NCI-H82 (cell line): Measurements from ENCODE around the gene HELZ.
A peak's percentile ranks its signal among the peaks of the same experiment; 100 is the strongest.
"Not testable (repeated sequence)": the region's sequence is repeated elsewhere in the genome, so short reads cannot be mapped to it uniquely, and the experiment has no call there.

Experiments used
- DNase-seq: peaks from one replicate; lab custom pipeline; 2025; lab: John Stamatoyannopoulos, UW

Gene HELZ

DNA sequence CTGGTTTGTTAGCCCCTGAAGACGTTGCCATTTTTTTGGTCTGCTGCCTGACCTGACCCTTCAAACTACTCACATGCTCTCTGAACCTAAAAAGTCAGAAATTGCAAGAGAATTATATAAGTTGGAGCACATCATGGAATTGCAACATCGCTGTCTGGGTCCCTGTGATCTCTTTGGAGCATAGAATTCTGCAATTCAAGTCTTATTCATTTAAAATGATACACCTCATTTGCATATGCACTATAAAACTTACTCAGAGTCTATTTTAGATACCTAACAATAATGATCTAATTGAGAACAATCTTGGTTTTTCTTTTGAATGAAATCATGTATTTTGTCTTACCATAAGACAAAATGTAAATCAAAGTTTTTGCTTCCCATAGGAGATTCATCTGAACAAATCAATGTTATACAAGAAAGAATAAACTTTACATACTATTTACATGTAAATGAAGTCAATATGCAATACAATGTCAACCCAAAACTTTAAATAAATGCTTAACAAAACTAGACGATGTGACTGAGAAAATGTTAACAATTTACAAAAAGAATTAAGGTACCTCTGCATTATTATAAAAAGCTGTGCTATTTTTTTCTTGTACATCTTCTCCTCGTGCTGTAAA is 99.7 kb downstream of the HELZ start:
- DNase-seq = no peak

- DNase-seq = no peak
These were observed 101.7 kb downstream of the HELZ start for GRCh38 chr17:67143318-67143717.

DNA sequence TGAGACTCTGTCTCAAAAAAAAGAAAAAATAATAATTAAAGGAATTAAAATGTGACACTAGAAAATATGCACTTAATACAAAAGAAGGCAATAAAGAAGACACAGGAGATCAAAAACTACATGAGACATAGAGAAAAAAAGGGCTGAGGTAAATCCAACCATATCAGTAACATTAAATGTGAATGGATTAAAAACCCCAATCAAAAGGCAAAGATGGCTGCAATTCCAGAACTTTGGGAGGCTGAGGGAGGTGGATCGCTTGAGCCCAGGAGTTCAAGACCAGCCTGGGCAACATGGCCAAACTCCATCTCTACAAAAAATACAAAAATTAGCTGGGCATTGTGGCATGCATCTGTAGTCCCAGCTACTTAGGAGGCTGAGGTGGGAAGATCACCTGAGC is 103.0 kb downstream of the HELZ start:
- DNase-seq = not testable (repeated sequence)

DNA sequence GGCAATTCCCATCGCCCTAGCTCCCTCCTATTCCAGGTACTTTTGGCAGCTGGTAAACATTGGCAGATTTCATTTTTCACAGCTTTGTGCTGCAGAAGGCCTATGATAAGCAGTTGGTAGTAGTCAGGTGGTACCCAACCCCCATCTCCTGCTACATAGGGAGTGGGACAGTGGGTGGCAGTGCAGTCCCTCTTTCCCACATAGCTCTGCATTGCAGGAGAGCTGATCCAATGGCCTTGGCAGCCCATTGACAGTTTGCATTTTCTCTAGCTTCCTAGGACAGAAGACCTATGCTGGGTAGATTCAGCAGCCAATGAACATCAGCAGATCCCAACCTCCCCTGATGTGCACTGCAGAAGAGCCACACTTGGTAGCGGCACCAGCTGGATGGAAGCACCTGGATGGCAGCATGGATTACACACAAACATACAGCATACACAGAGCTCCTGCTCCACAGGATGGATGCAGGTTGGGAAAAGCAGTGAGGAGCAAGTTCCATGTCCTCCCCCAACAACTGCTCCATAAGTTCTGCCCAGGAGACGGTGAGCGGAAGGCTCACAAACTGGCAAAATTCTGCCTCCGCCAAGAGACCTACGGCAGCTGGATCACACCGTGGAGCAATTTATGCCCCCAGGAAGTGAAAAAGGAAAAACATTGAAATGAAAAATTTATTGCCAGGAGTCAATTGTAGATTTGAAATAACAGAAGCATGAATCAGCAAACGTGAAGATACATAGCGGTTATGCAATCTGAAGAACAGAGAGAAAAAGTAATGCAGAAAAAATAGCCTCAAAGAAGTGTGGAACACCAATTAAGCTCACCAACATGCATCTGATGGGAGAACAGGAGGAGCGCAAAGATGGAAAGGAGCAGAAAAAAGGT is 105.0 kb downstream of the HELZ start:
- peak; percentile 28 for DNase-seq

GRCh38 chr17:67139289-67139688 is 105.7 kb downstream of the HELZ start:
- DNase-seq = no peak

GRCh38 chr17:67138392-67138791 is 106.6 kb downstream of the HELZ start:
- no peak for DNase-seq

GRCh38 chr17:67137860-67138259 is 107.1 kb downstream of the HELZ start:
- DNase-seq = no peak

GRCh38 chr17:67137026-67137370 is 108.0 kb downstream of the HELZ start:
- DNase-seq = no peak

DNA sequence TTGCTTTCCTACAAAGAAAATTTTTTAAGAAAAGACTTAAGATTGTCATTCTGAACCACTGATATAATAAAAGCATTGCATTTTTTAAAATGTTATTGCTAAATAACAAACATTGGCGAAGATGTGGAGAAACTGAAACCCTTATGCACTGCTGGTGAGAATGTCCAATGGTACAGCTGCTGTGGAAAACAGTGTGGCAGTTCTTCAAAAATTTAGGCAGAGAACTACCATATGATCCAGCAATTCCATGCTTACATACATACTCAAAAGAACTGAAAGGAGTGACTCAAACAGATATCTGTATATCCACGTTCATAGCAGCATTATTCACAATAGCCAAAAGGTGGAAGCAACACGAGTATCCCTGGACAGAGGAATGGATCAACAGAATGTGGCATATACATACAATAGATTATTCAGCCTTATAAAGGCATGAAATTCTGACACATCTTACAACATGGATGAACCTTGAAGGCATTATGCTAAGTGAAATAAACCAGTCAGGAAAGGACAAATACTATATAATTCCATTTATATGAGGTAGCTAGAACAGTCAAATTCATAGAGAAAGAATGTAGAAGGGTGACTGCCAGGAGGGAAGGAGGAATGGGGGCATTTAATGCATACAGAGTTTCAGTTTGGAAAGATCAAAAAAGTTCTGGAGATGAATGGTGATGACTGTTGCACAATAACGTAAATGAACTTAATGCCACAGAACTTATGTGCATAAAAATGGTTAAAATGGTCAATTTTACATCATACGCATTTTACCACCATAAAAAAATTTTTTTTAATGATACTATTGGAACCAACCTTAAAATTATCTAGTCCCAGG is 108.6 kb downstream of the HELZ start:
- no peak for DNase-seq

GRCh38 chr17:67133161-67133560 is 111.8 kb downstream of the HELZ start:
- DNase-seq = no peak

- DNase-seq = peak; percentile 10
These were observed 112.6 kb downstream of the HELZ start for GRCh38 chr17:67132366-67132765.

GRCh38 chr17:67130768-67131167 is 114.2 kb downstream of the HELZ start:
- DNase-seq = no peak

- no peak for DNase-seq
These were observed 115.7 kb downstream of the HELZ start for GRCh38 chr17:67129283-67129682.

DNA sequence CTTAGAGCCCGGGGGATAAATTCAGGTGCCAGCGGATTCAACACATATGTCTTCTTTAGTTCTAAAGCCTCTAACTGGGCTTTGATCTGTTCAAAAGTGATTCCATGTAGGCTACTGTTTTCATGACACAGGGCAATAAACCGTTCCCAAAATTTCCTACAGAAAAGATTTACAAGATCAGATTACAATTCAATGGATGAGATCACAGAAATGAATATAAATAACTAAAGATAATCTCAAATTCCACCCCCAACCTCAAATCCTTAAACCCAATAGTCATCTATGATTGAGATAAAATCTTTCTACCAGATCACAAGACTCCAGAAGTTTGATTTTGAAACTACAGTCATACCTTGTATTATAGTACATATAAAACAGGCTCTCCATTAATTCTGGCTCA is 116.3 kb downstream of the HELZ start:
- no peak for DNase-seq

- DNase-seq = no peak
These were observed 117.1 kb downstream of the HELZ start for GRCh38 chr17:67127925-67128324.

DNA sequence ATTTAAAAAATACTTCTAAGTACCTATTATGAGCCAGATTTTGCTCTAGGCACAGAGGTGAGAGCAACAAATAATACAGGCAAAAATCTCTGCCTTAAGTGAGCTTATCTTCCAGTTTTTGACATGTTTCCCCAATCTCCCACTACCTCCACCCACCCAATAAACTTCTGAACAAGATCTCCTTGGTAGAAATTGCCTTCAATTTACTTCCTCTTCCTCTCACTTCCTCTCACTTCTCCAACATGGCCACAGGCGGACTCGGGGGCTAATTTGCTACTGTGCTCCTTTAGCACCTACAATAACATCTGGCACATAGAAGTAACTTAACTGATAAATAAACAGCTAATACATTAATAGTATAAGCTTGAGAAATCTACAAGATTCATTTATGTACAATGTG is 118.0 kb downstream of the HELZ start:
- no peak for DNase-seq

- not testable (repeated sequence) for DNase-seq
These were observed 118.5 kb downstream of the HELZ start for GRCh38 chr17:67126543-67126942.

DNA sequence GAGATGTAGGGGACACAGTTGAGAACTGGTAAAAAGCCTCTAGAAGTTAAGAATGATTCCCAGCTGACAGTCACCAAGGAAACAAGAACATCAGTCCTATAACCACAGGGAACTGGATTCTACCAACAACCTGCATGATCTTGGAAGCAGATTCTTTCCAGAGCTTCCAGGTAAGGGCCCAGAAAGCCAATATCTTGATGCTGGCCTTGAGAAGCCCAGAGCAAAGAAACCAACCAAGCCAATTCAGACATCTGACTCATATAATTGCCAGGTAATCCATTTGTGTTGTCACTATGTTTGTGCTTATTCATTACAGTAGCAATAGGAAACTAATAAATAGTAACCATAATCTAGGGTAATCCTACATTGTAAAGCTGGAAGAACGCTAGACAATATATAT is 119.1 kb downstream of the HELZ start:
- DNase-seq = no peak

- DNase-seq = peak; percentile 85
These were observed 119.6 kb downstream of the HELZ start for GRCh38 chr17:67125417-67125816.

DNA sequence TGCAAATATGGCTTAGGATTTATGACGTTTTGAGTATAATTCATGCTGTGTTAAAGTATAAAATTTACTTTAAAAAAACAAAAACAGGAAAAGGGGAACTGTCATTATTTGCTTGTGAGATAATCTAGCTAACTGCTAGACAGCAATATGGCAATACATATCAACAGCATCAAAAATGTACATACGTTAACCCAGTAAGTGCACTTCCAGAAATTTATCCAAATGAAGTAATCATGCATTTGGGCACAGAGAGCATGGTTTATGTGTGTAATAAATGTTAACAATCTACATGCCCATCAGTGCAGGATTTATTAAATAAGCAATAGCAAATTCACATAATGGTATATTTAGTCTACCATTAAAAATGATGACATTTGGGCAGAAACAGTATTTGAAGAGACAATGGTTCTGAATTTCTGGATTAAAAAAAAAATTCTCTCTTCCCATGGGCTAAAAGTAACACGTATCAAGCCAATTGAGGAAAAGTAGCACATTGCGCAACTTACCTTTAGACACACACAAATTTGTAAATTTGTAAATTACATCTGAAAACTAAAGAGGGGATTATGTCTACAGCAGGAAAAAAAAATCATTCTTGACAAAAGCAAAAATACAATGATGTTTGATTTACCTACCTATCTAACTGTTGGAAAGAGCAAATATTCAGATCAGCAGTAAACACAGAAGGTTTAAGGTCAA is 120.4 kb downstream of the HELZ start:
- no peak for DNase-seq

DNA sequence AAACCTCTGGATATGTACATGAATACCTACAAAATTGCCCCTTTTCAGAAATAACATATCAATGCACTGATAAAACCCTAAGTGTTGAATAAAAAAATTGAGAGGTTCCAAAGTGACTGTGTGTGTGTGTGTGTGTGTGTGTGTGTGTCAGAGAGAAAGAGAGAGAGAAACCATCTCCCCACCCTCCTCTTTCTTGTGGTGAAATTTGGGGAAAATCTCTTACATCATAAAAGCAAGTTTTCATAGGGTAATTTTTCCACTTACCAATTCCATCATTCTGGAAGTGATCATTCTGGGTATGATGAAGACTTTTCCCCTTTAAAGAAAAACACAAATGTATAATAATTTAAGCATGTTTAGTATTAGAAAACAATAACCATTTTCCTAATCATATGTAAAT is 121.3 kb downstream of the HELZ start:
- DNase-seq = no peak

DNA sequence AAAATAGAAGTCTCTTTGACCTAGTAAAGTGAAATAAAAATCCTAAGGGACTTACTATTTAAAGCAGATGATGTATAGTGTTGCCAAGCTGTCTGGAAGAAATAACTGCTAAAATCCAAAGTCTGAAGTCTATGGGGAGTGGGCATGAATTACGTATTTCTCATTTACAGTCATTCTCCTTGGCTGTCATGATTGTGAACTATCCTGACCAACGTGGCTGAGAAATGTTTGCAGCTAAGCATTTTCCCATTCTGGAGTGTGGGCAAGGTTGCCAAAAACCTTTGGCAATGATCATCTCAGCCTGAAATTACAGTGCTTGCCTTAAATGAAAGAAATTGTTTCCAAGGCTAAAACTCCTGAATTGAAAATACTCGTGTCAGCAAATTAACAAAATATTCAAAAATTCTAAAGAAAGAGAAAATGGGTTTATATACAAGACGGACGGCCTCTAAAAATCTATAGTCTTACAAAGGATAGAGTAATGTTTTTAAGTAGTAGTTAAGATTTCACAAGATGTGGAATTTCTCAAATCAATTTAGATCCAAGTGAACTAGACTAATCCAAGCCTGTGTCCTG is 123.6 kb downstream of the HELZ start:
- no peak for DNase-seq
